Hematopoietic multipotent progenitor cell treated with erythropoietin and hydrocortisone succinate and interleukin-3 and kit ligand, for 15 days (in vitro differentiated cells): ENCODE data around the gene ZNF189.
"Not testable (repeated sequence)": the region's sequence is repeated elsewhere in the genome, so short reads cannot be mapped to it uniquely, and the experiment has no call there.

ENCODE experiments used
- DNase-seq: peaks from one replicate; pipeline ENCODE4 v3.0.0-alpha.2; 2015; ENCODE audit warnings: low spot score

ZNF189 gene

DNA sequence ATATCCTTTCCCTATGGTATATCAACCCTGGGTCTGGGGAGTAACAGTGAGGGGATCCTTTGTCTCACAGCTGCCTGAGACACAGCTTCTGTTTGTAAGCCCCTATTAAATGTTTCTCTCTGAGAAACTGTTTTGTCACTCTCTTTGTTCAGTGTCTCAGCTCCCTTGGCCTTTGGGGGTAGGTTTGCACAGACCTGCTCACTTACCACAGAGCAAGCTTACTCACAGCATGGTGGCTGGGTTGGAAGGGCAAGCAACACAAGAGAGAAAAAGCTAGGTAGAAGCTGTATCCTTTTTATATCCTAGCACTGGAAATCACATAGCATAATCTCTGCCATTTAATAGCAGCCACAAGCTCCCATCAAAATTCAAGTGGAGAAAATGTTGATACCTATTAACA lies 18.4 kb upstream of the ZNF189 start:
- no peak for DNase-seq

DNA sequence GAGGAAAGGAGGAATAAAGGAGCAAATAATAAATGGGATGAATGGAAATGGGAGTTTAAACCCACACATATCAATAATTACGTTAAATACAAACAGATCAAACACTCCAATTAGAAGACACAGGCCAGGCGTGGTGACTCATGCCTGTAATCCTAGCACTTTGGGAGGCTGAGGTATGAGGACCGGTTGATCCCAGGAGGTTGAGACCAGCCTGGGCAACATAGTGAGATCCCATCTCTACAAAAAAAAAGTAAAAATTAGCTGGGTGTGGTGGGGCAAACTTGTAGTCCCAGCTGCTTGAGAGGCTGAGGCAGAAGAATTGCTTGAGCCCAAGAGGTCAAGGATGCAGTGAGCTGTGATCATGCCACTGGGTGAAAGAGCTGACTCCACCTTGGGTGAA lies 17.5 kb upstream of the ZNF189 start:
- DNase-seq, result no peak

DNA sequence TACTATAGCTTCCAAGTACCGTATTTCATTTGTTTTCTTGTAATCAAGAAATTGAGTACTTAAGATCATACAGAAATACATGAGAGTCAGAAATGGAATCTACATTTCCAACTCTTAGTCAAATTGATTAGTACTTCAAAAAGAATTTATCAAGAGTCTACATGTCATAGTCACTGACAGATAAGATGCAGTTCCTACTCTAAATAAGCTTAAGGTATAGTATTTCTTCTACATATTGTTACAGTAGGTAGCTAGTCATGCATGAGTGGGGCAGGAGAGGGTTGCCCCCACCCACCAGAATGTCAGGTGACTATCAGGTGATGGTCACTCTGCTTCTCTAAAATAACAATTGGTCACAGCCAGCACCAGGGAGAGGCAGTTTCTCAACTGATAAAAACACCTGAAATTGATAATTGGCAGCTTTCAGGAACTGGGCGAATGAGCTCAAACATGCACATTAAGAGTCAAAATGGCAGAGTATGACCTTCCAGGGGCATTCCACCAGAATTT lies 16.8 kb upstream of the ZNF189 start:
- no peak for DNase-seq

DNA sequence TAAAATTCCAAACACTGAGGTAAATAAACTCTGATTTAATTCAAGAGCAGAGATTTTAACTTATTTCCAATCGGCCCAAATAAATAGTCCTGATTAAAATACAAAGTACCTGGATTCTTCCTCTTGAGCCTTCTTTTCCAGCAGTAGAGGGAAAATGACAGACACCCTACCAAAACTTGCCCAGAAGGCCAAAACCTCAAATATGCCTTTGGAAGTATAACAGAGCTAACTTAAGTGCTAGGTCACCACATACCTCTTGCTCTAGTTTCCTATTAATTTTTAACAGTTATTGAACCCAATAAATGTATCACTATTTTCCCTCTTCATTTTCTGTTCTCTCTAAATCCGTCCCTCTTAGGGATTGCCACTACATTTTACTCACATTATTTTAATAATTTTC lies 15.3 kb upstream of the ZNF189 start:
- no peak for DNase-seq

DNA sequence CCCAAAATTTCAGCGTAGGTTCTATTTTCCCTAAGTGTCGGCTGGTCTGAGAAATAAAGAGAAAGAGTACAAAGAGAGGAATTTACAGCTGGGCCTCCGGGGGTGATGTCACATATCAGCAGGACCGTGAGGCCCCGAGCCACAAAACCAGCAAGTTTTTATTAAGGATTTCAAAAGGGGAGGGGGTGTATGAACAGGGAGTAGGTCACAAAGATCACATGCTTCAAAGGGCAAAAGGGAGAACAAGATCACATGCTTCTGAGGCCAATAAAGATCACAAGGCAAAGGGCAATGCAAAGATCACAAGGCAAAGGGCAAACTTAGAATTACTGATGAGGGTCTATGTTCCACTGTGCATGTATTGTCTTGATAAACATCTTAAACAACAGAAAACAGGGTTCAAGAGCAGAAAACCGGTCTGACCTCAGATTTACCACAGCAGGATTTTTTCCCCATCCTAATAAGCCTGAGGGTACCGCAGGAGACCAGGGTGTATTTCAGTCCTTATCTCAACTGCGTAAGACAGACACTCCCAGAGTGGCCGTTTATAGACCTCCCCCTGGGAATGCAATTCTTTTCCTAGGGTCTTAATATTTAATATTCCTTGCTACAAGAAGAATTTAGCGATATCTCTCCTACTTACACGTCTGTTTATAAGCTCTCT lies 13.6 kb upstream of the ZNF189 start, which contains the start of gene BAAT:
TSS of gene BAAT (minus strand) at position 134 of the 664 bp plus-strand sequence. CDS start 13,602 bp downstream, outside the sequence.
- not testable (repeated sequence) for DNase-seq

DNA sequence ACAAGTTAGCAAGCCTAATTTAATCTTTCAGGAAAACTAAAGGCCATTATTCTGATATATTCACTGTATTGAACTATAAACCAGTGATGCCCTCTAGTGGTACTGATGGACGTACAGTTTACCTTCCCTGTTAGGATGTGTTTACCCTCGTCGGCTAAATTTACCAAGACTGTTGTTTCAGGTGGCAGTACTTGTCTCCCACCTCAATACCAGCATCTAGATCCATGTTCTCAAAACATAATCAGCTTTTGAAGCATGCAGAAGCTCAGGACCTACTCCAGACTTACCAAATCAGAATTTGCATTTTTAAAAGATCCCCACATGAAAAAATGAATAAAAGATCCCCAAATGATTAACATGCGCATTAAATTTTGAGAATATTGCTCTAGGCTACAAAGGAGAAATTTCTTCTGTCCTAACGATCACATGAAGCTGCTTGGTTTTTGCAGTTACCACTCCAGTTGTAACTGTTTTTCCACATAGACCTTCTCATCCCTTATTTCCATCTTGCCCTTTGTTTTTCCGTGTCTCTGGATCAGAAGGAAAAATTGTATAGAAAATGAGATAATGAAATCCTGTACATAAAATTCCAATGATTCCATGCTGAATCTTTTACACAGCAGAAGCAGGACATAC lies 10.7 kb upstream of the ZNF189 start:
- DNase-seq, result peak; percentile 63

DNA sequence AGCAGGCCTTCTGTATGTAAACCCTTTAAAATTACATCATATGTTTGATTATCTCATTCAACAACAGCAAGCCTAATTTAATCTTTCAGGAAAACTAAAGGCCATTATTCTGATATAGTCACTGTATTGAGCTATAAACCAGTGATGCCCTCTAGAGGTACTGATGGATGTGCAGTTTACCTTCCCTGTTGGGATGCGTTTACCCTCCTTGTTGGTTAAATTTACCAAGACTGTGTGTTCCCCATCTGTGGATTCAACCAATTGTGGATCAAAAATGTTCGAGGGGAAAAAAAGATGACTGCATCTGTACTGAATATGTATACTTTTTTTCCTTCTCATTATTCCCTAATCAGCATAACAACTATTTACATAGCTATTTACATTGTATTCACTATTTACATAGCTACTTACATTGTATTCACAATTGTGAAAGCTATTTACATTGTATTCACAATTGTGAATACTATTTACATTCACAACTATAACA lies 10.1 kb upstream of the ZNF189 start:
- no peak for DNase-seq

DNA sequence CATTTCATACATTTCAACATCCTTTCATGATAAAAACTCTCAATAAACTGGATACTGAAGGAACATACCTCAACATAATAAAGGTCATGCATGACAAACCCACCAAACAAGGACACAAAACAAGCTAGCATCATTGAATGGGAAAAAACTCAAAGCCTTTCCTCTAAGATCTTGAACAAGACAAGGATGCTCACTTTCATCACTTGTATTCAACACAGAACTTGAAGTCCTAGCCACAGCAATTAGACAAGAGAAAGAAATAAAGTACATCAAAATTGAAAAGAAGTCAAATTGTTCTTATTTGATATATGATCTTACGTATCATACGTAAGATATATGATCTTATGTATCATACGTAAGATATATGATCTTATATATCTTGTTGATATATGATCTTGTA lies 5.5 kb upstream of the ZNF189 start:
- no peak for DNase-seq

DNA sequence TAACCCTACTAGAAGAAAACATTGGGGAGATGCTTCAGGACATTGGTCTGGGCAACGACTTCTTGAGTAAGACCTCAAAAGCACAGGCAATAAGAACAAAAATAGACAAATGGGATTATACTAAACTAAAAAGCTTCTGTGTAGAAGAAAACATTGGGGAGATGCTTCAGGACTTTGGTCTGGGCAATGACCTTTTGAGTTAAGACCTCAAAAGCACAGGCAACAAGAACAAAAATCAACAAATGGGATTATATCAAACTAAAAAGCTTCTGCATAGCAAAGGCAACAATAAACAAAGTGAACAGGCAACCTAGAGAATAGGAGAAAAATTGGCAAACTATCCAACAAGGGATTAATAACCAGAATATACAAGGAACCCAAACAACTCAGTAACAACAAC lies 4.0 kb upstream of the ZNF189 start:
- no peak for DNase-seq

DNA sequence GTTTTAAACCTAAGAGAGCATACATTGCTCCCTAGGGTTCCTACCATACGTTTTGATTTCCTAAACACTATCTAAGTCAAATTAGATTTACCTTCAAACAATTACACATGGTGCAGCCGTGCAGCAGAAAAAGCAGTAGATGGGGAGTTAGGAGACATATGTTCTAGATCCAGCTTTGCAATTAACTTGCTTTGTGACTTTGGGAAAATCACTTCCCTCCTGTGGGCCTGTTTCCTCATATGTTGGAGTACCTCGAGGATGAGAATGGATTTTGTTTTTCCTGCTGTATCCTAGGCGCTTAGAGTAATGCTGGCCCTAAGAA lies 944 bp upstream of the ZNF189 start:
- no peak for DNase-seq

DNA sequence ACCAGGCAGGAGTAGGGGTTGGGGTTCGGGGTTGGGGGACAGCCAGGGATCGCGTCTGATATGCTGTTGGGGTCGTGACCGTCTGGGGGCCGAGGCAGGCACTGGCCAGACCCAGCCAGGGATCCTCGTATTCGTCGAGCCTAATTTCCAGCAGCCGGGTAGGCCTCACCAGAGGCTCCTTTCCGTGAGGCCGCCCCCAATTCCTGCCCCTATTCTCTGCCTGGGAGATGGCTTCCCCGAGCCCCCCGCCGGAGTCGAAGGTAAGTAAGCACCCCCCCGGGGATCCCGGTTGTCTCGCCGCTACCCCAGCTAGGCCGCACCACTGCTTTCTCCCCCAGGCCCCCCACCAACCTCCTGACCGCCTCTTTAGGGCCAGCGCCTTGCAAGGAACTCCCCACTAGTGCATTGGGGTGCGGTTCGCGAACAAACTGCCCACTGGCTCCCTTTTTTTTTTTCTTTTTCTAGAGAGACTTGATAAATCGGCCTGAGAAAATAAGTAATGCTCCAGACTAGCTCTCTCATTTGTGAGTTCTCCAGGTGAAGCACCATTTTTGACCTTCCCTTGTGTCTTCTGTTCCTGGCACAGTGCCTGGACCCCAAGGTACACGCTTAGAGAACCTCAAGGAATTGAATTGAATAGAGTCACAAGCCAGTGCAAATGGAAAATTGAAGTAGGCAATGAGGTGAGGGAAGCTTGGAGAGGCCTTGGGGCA lies 435 bp downstream of the ZNF189 start:
- DNase-seq, result peak; percentile 17

DNA sequence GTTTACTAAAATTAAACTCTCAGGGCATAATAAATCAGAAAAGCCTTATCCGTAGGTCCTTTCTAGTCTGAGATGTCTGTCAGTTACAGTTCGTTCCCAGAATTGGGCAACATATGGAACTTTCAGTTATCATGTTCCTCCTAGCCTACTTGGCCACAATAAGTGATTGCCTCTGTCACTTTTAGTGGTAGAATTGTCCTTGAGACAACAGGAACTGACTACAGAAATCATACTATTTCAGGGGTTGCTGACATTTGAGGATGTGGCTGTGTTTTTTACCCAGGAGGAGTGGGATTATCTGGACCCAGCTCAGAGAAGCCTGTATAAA lies 956 bp downstream of the ZNF189 start:
- no peak for DNase-seq

DNA sequence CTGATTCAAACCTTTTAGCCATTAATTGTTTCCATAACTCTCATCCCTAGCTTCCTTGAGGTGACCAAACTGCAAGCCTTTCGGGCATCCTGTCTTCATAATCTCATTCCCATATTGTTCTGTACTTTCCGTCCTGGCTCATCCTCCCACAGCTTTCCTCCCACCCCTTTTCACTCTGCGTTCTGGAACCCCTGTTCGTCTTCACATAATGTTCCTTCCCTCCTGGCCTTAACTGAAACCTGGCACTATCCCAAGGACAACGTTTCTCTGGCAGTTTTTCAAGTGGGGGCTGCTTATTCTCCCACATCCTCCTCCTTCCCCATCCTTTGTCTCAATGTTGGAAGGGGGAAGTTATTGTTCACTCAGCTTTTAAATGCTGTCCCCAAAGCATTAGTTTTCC lies 1.5 kb downstream of the ZNF189 start:
- no peak for DNase-seq

DNA sequence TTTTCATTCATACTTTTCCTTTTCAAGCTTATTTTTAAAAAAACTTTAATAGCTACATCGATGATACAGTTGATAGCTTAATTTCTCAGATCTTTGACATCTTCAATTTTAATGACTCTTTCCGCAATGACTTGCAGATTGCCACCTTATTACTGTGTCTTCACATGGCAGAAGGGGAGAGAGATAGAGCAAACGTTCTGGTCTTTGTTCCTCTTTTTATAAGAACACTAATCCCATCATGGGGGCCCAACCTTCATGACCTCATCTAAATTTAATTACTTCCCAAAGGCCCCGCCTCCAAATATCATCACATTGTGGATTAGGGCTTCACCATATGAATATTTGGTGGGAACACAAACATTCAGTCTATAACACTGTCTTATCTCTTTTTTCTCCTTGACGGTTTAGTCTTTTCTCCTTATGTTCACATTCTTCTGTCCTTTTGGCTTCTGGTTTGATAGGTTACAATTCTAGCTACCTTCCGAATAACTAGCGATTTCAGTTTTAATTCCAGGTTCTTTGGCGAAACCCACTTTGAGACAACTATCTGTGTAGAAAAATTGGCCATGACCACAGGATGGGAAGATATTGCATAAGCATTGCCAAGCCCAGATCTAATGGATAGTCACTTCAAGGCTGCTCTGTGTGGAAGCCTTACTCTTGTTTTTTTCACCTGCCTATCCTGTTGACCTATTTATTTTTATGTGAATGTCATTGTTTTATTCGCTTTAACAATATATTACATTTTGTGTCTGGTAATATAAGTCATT lies 5.0 kb downstream of the ZNF189 start:
- DNase-seq, result no peak

DNA sequence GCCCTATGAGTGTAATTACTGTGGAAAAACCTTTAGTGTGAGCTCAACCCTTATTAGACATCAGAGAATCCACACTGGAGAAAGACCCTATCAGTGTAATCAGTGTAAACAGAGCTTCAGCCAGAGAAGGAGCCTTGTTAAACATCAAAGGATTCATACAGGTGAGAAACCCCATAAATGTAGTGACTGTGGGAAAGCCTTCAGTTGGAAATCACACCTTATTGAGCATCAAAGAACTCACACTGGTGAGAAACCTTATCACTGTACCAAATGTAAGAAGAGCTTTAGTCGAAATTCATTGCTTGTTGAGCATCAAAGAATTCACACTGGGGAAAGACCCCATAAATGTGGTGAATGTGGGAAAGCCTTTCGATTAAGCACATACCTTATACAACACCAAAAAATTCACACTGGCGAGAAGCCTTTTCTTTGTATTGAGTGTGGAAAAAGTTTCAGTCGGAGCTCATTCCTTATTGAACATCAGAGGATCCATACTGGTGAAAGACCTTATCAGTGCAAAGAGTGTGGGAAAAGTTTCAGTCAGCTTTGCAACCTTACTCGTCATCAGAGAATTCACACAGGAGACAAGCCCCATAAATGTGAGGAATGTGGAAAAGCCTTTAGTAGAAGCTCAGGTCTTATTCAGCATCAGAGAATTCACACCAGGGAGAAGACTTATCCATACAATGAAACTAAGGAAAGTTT lies 9.9 kb downstream of the ZNF189 start:
- no peak for DNase-seq

DNA sequence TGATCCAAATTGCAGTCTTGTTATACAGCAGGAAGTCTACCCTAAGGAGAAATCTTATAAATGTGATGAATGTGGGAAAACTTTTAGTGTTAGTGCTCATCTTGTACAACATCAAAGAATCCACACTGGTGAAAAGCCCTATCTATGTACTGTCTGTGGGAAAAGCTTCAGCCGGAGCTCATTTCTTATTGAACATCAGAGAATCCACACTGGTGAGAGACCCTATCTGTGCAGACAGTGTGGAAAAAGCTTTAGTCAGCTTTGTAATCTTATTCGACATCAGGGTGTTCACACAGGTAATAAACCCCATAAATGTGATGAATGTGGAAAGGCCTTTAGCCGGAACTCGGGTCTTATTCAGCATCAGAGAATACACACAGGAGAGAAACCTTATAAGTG lies 10.4 kb downstream of the ZNF189 start:
- no peak for DNase-seq

DNA sequence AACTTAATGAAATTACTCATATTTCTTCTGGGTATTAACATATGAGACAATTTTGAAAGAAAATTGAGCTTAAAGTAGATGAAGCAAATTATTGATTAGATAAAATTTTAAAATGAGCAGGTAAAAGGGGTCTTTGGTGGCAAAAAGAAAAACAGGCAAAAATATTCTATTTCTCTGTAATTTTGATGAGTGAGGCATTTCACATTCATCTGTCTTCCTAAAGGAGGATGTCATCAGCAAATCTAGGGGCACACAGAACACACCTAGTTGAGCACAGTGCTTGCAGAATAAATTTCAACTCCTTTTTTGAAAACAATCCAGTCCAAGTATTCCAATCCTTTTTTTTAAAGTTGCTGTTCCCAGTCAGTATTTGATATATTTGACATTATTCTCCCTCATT lies 16.2 kb downstream of the ZNF189 start:
- no peak for DNase-seq

DNA sequence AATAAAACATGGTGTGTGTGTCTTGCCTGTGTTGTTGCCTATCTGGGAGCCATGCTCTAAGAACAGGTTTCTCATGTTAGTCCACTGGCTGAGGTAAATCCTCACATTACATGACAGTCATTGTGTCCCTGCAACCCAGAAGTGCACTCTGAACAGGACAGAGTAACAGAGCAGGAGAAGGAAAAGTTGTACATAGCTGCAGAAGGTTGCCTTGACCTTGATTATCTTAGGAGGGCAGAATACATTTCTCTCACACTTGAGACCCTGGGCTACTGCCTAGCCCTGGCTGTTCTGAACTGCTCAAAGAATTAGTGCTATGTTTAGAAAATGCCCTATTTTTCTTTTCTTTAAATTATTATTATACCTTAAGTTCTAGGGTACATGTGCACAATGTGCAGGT lies 16.9 kb downstream of the ZNF189 start:
- no peak for DNase-seq

DNA sequence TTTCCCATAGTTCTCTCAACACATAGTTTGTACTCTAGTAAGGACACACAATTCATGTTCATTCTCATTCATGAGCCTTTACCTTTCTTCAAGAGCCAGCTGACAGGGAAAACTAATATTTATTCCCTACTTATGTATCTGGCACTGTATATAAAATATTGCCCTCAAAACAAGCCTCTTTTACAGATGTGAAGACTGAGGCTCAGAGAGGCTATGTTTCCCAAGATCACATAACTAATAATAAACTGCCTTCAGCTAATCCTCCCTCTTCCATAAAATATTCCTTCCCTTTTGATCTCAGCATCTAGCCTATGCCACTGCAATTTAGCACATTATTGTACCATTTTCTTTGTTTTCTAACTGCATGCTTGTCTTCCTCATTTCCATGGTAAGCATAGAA lies 18.7 kb downstream of the ZNF189 start:
- no peak for DNase-seq

DNA sequence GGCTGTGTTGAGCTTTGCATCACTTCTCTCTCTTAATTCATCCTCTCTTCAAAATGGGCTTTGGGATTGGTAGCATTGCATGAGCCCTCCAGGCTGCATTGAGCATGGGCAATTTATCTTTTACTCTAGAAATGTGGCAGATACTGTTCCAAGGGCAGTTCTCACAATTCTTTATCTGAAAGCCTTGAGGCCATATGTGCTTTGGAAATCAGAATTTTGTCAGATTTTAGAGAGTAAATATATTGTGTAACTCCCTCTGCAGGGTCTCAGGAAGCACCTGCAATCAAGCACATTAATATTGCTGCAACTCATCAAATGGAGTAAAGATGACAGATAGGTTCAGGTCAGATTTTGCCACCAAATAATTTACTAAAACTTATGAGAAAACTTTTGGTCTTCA lies 19.3 kb downstream of the ZNF189 start:
- DNase-seq, result no peak

DNA sequence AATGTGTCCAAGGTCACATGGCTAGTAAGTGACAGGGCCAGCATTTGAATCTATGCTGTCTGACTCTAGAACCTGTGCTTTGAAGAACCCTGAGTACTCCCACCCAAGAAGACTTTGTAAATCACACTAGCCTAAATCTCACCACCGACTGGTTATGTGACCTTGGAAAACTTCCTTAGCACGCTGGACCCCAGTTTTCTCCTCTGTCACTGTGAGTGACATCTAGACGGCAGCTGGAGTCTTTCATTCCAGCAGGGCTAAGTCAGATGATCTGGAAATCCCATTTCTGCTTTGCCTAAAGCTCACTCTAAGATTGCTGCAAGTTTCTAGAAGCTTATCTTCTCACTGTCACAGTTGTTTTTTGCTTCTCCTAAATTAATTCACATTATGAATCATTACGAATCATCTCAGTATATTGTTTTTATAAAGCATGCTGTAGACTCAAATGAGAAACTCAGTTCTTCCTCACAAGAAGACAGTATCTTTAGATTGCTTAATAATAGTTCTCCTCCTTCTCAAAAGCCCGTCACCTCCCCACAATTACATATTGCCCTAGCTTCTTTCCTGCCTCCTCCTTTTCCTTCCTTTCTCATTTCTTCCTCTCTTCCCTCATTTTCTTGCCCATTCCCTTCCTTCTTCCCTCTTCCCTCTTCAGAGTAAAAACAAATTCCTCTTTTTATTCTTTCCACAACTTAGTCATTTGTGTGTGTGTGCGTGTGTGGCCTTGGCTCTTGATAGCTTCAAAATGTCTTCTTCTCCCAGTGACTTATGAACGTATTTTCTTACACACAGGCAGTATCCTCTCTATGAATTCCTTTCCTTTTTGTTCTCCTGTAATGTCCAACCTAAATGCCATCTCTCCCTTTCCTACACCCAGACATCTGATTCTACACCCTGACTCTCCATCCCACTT lies 20.1 kb downstream of the ZNF189 start:
- no peak for DNase-seq
